DND-41 (cell line): ENCODE measurements around the gene SOX8.

Experiments used
- ATAC-seq: fragments of 200-7000 bp; cut with Tn5 transposase; 3 replicates; pipeline ENCODE4 v1.9.1; 2021; ENCODE audit warnings: low read depth; ENCODE audit not compliant: insufficient read depth
- DNase-seq: peaks from one replicate; pipeline ENCODE4 v3.0.0-alpha.2; 2020
- H2AFZ ChIP-seq: 2 replicates; pipeline ENCODE4 v1.6.0; 2012; ENCODE audit warnings: low read depth, low read length
- H3K27ac ChIP-seq: 2 replicates; pipeline ENCODE4 v1.5.1; 2012; ENCODE audit warnings: low read length, inconsistent platforms
- H3K27me3 ChIP-seq: fragments of 200-600 bp; sonication (generic); 2 replicates; pipeline ENCODE4 v1.6.0; 2012; ENCODE audit warnings: low read length, mild to moderate bottlenecking, inconsistent platforms; ENCODE audit not compliant: insufficient read depth, poor library complexity
- H3K36me3 ChIP-seq: 2 replicates; pipeline ENCODE4 v1.5.1; 2012; ENCODE audit warnings: low read length, inconsistent platforms; ENCODE audit not compliant: insufficient read depth
- H3K4me1 ChIP-seq: 2 replicates; pipeline ENCODE4 v1.5.1; 2012; ENCODE audit warnings: mild to moderate bottlenecking, low read length; ENCODE audit not compliant: insufficient read depth
- H3K4me2 ChIP-seq: 2 replicates; pipeline ENCODE4 v1.6.0; 2012; ENCODE audit warnings: mild to moderate bottlenecking, moderate library complexity, low read length, inconsistent platforms; ENCODE audit not compliant: insufficient read depth
- H3K4me3 ChIP-seq, 2 experiments: fragments of 200-600 bp in 1 of 2; shearing (Covaris generic) in 1 of 2; 2 replicates each; pipeline ENCODE4 v1.5.1; 2012 to 2016; ENCODE audit warnings: inconsistent platforms in 2 of 2, low read length in 2 of 2, mild to moderate bottlenecking in 2 of 2, low read depth in 1 of 2, moderate library complexity in 1 of 2
- H3K79me2 ChIP-seq: 2 replicates; pipeline ENCODE4 v1.6.0; 2012; ENCODE audit warnings: low read length, inconsistent platforms; ENCODE audit not compliant: insufficient read depth
- H3K9ac ChIP-seq: 2 replicates; pipeline ENCODE4 v1.6.0; 2012; ENCODE audit warnings: low read depth, mild to moderate bottlenecking, inconsistent platforms, low read length, moderate library complexity
- H3K9me3 ChIP-seq: 2 replicates; pipeline ENCODE4 v1.5.1; 2012; ENCODE audit warnings: low read length, moderate library complexity, mild to moderate bottlenecking, inconsistent platforms; ENCODE audit not compliant: insufficient read depth, severe bottlenecking
- H4K20me1 ChIP-seq: 2 replicates; pipeline ENCODE4 v1.6.0; 2012; ENCODE audit warnings: low read length; ENCODE audit not compliant: insufficient read depth
- EZH2 ChIP-seq: IDR thresholded peaks from 3 replicates; pipeline ENCODE4 v1.6.1; 2012; ENCODE audit warnings: borderline replicate concordance, low read depth, mild to moderate bottlenecking, moderate library complexity, low read length, inconsistent platforms; ENCODE audit not compliant: severe bottlenecking
- TF ChIP-seq, protein P1 (sequence below): IDR thresholded peaks from 2 replicates; pipeline ENCODE4 v1.5.1; 2012; ENCODE audit warnings: borderline replicate concordance, low read length, moderate library complexity, mild to moderate bottlenecking; ENCODE audit not compliant: poor library complexity, severe bottlenecking; ENCODE audit errors: extremely low read depth

SOX8 gene

DNA sequence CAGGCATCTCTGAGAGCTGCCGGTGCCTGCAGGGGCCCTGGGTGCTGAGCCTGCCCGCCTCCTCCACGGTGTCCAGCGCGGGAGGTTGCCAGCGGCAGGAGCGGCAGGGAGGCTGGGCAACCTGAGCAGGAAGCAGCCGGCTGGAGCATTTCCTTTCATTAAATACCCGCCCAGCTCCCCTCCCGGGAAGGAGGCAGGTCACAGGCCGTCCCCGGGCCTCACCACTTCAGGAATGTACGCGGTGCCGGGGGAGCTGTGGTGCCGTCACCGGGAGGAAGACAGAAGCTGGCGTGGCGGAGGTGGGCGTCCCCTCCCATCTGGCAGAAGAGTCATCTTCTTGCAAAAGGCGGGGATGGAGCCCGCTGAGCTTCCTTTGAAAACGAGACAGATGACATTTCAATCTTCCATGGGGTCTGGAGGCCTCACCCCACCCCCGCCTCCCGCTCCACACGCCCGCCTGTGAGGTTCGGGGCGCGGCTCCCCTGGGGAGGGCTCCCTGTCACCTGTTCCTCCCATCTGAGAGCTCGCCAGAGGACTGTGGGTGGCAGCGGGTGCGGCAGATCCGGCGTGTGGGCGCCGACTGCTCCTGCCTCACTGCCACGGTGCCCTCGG lies 16.0 kb downstream of the SOX8 start:
- Histone ChIP-seq H2AFZ (no peak overlapping the region), H3K4me3 (no peak overlapping the region), H3K36me3 (no peaks in the 10 kb centered on the region), H3K79me2 (no peaks in the 10 kb centered on the region), H3K9ac (no peak overlapping the region), H3K4me2 (no peak overlapping the region), H3K27me3 (no peaks in the 10 kb centered on the region), H3K9me3 (peaks cover 13% of the 10 kb centered on the region), H4K20me1 (0 out of 2 replicates have a peak, but pooled peaks cover 3% of the 10 kb centered on the region), H3K4me1 (no peaks in the 10 kb centered on the region), H3K27ac (no peak overlapping the region)
- DNase-seq, result no peak
- TF ChIP-seq, protein P1, sequence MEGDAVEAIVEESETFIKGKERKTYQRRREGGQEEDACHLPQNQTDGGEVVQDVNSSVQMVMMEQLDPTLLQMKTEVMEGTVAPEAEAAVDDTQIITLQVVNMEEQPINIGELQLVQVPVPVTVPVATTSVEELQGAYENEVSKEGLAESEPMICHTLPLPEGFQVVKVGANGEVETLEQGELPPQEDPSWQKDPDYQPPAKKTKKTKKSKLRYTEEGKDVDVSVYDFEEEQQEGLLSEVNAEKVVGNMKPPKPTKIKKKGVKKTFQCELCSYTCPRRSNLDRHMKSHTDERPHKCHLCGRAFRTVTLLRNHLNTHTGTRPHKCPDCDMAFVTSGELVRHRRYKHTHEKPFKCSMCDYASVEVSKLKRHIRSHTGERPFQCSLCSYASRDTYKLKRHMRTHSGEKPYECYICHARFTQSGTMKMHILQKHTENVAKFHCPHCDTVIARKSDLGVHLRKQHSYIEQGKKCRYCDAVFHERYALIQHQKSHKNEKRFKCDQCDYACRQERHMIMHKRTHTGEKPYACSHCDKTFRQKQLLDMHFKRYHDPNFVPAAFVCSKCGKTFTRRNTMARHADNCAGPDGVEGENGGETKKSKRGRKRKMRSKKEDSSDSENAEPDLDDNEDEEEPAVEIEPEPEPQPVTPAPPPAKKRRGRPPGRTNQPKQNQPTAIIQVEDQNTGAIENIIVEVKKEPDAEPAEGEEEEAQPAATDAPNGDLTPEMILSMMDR, result no peak
- no peak for TF ChIP-seq EZH2
- no peak for ATAC-seq

DNA sequence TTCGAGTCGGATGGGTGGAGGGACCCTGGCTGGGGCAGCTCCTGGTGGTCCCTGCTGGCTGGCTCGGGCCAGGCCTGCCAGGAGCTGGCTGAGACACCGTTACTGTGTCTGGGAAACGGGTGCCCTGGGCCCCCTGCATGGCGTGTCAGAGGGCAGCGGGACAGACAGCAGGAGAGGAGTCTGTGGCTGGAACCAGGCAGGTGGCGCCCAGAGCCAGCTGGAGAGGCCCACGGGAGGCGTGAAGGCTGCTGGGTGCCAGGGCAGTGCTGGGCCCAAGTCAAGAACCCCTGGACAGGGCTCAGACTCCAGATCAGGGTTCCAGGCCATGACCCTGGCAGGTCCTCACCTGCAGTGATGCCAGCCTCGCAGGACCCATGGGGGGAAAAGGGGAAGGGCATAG lies 16.6 kb downstream of the SOX8 start:
- Histone ChIP-seq H3K9ac (no peak overlapping the region), H3K79me2 (no peaks in the 10 kb centered on the region), H3K9me3 (peaks cover 13% of the 10 kb centered on the region), H4K20me1 (0 out of 2 replicates have a peak, but pooled peaks cover 3% of the 10 kb centered on the region), H3K27me3 (no peaks in the 10 kb centered on the region), H3K4me2 (no peak overlapping the region), H3K4me1 (no peaks in the 10 kb centered on the region), H3K36me3 (no peaks in the 10 kb centered on the region), H3K27ac (no peak overlapping the region), H3K4me3 (no peak overlapping the region), H2AFZ (no peak overlapping the region)
- no peak for TF ChIP-seq EZH2
- TF ChIP-seq, protein P1, result no peak
- ATAC-seq (no peak), DNase-seq (no peak)

DNA sequence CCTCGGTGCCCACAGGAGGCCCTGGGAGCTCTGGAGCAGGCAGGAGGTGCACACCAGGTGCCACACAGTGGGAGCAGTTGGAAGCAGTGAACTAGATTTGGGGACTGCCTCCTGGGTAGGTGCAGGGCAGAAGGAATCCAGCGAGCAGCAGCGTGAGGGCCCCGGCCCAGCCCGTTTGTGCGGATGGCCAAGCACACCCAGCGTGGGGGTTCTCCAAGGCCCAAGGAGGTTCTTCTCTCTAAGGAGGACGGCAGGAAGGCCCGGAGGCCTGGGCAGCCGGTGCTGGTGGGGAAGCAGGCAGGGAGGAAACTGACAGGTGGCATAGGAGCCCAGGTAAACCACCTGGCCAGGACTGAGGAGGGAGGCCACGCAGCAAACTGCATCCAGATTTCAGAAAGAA lies 17.0 kb downstream of the SOX8 start:
- Histone ChIP-seq H3K27ac (no peak overlapping the region), H3K79me2 (no peaks in the 10 kb centered on the region), H4K20me1 (0 out of 2 replicates have a peak, but pooled peaks cover 3% of the 10 kb centered on the region), H3K4me2 (no peak overlapping the region), H3K27me3 (no peaks in the 10 kb centered on the region), H3K9ac (no peak overlapping the region), H3K36me3 (no peaks in the 10 kb centered on the region), H3K4me3 (no peak overlapping the region), H3K9me3 (peaks cover 13% of the 10 kb centered on the region), H3K4me1 (no peaks in the 10 kb centered on the region), H2AFZ (no peak overlapping the region)
- no peak for TF ChIP-seq EZH2
- TF ChIP-seq, protein P1, result no peak
- no peak for ATAC-seq
- no peak for DNase-seq
